Activated T-helper 1 cell treated with anti-CD3 and anti-CD28 coated beads, Interleukin-12 subunit alpha, Interleukin-12 subunit beta, Interleukin-2, Interleukin-4 antibody, amounts not matched to agents 30 ng/mL and 10 ng/mL and 1 ng/mL, durations not matched to agents 14 hours and 24 hours and 36 hours (primary cell): ENCODE measurements around the gene HERC2. TPM values are rescaled to one million over a fixed set of nuclear protein-coding genes. Genes with fewer than 3 reads are reported as not detected.
"Not testable (repeated sequence)": the region's sequence is repeated elsewhere in the genome, so short reads cannot be mapped to it uniquely, and the experiment has no call there.

Experiments used
- DNase-seq: peaks from one replicate; pipeline ENCODE4 v3.0.0; 2021; ENCODE audit warnings: low spot score
- H3K27ac Mint-ChIP-seq: one replicate; pipeline ENCODE4 v1.8.0; 2021; ENCODE audit warnings: mild to moderate bottlenecking, mixed read lengths
- H3K27me3 Mint-ChIP-seq: one replicate; pipeline ENCODE4 v1.8.0; 2022; ENCODE audit warnings: mild to moderate bottlenecking, moderate library complexity, mixed read lengths; ENCODE audit not compliant: insufficient read depth
- H3K36me3 Mint-ChIP-seq: one replicate; pipeline ENCODE4 v1.8.0; 2021; ENCODE audit warnings: low read depth, mixed read lengths
- H3K4me1 Mint-ChIP-seq: one replicate; pipeline ENCODE4 v1.8.0; 2021; ENCODE audit warnings: low read depth, mixed read lengths
- H3K4me3 Mint-ChIP-seq: one replicate; pipeline ENCODE4 v1.8.0; 2021; ENCODE audit warnings: mild to moderate bottlenecking, moderate library complexity, mixed read lengths
- H3K9me3 Mint-ChIP-seq: one replicate; pipeline ENCODE4 v1.8.0; 2021; ENCODE audit warnings: mixed read lengths
- intact Hi-C: fragments of 100-400 bp; cut with micrococcal nuclease; formaldehyde crosslinking; loops from one replicate; pipeline ENCODE4 v1.15.1; 2024
- total RNA-seq: library from RNA; stranded (reverse); gene quantifications from 2 replicates; pipeline ENCODE4 v1.2.3, GENCODE V29; 2022

HERC2 gene
- total RNA-seq, 1 donor from 2014 or later: 41.3 TPM

GRCh38 chr15:28182216-28182615, 139.8 kb downstream of the HERC2 start:
- intact Hi-C loops: no loop called here
- H3K36me3 Mint-ChIP-seq: peaks cover 4% of the 10 kb centered on the region

GRCh38 chr15:28181366-28181765, 140.6 kb downstream of the HERC2 start:
- Mint-ChIP-seq H3K4me1 (no peaks in the 10 kb centered on the region), H3K9me3 (no peaks in the 10 kb centered on the region), H3K27me3 (no peaks in the 10 kb centered on the region), H3K4me3 (no peak overlapping the region), H3K27ac (no peak overlapping the region), H3K36me3 (peaks cover 7% of the 10 kb centered on the region)
- intact Hi-C loops: no loop called here
- no peak for DNase-seq

More at GRCh38 chr15:28182216-28182615, 139.8 kb downstream of the HERC2 start:
- no peak overlapping the region for H3K4me3 Mint-ChIP-seq
- DNase-seq: no peak
- no peaks in the 10 kb centered on the region for H3K27me3 Mint-ChIP-seq
- no peak overlapping the region for H3K27ac Mint-ChIP-seq
- H3K9me3 Mint-ChIP-seq: no peaks in the 10 kb centered on the region
- no peaks in the 10 kb centered on the region for H3K4me1 Mint-ChIP-seq

GRCh38 chr15:28179270-28179669, 142.7 kb downstream of the HERC2 start:
- H3K36me3 Mint-ChIP-seq: peaks cover 7% of the 10 kb centered on the region
- H3K4me3 Mint-ChIP-seq: no peak overlapping the region
- H3K9me3 Mint-ChIP-seq: no peaks in the 10 kb centered on the region
- no peak overlapping the region for H3K27ac Mint-ChIP-seq
- H3K27me3 Mint-ChIP-seq: no peaks in the 10 kb centered on the region
- no peak for DNase-seq
- H3K4me1 Mint-ChIP-seq: no peaks in the 10 kb centered on the region
- intact Hi-C loops: no loop called here

- Mint-ChIP-seq H3K4me3 (no peak overlapping the region), H3K27me3 (no peaks in the 10 kb centered on the region), H3K4me1 (no peaks in the 10 kb centered on the region), H3K27ac (no peak overlapping the region), H3K36me3 (peaks cover 7% of the 10 kb centered on the region), H3K9me3 (no peaks in the 10 kb centered on the region)
- intact Hi-C loops: no loop called here
- no peak for DNase-seq
These were observed 143.3 kb downstream of the HERC2 start for GRCh38 chr15:28178727-28179126.

GRCh38 chr15:28178290-28178689, 143.7 kb downstream of the HERC2 start:
- no peaks in the 10 kb centered on the region for H3K9me3 Mint-ChIP-seq
- peaks cover 9% of the 10 kb centered on the region for H3K36me3 Mint-ChIP-seq
- no peak overlapping the region for H3K27ac Mint-ChIP-seq
- H3K4me3 Mint-ChIP-seq: no peak overlapping the region
- no peaks in the 10 kb centered on the region for H3K27me3 Mint-ChIP-seq
- DNase-seq: no peak
- H3K4me1 Mint-ChIP-seq: no peaks in the 10 kb centered on the region
- intact Hi-C loops: no loop called here

GRCh38 chr15:28169366-28169765, 152.6 kb downstream of the HERC2 start:
- H3K27ac Mint-ChIP-seq: no peak overlapping the region
- no peak for DNase-seq
- no peak overlapping the region for H3K4me3 Mint-ChIP-seq
- no peaks in the 10 kb centered on the region for H3K4me1 Mint-ChIP-seq
- intact Hi-C loops: no loop called here
- peaks cover 32% of the 10 kb centered on the region for H3K36me3 Mint-ChIP-seq
- H3K27me3 Mint-ChIP-seq: no peaks in the 10 kb centered on the region
- H3K9me3 Mint-ChIP-seq: no peaks in the 10 kb centered on the region

GRCh38 chr15:28168405-28169121, 153.4 kb downstream of the HERC2 start:
- intact Hi-C loops, H3K27me3 Mint-ChIP-seq, H3K9me3 Mint-ChIP-seq, H3K27ac Mint-ChIP-seq, H3K4me3 Mint-ChIP-seq, DNase-seq, H3K4me1 Mint-ChIP-seq: not testable (repeated sequence)
- peaks cover 30% of the 10 kb centered on the region for H3K36me3 Mint-ChIP-seq

GRCh38 chr15:28167042-28167441, 154.9 kb downstream of the HERC2 start:
- Mint-ChIP-seq H3K4me1 (no peaks in the 10 kb centered on the region), H3K9me3 (no peaks in the 10 kb centered on the region), H3K36me3 (peaks cover 30% of the 10 kb centered on the region), H3K27ac (no peak overlapping the region), H3K27me3 (no peaks in the 10 kb centered on the region), H3K4me3 (no peak overlapping the region)
- intact Hi-C loops: no loop called here
- no peak for DNase-seq

- intact Hi-C loops: no loop called here
- Mint-ChIP-seq H3K4me1 (no peaks in the 10 kb centered on the region), H3K9me3 (no peaks in the 10 kb centered on the region), H3K36me3 (peaks cover 31% of the 10 kb centered on the region), H3K27ac (no peak overlapping the region), H3K4me3 (no peak overlapping the region), H3K27me3 (no peaks in the 10 kb centered on the region)
- DNase-seq: no peak
These were observed 156.2 kb downstream of the HERC2 start for GRCh38 chr15:28165791-28166190.

- Mint-ChIP-seq H3K36me3 (peaks cover 30% of the 10 kb centered on the region), H3K27me3 (no peaks in the 10 kb centered on the region), H3K4me3 (no peak overlapping the region), H3K9me3 (no peaks in the 10 kb centered on the region), H3K4me1 (no peaks in the 10 kb centered on the region), H3K27ac (no peak overlapping the region)
- intact Hi-C loops: no loop called here
- no peak for DNase-seq
These were observed 157.1 kb downstream of the HERC2 start for GRCh38 chr15:28164876-28165275.

GRCh38 chr15:28154283-28154682, 167.7 kb downstream of the HERC2 start:
- Mint-ChIP-seq H3K27me3 (no peaks in the 10 kb centered on the region), H3K4me1 (no peaks in the 10 kb centered on the region), H3K9me3 (no peaks in the 10 kb centered on the region), H3K27ac (no peak overlapping the region), H3K36me3 (peaks cover 9% of the 10 kb centered on the region), H3K4me3 (no peak overlapping the region)
- no peak for DNase-seq
- intact Hi-C loops: no loop called here

- intact Hi-C loops: no loop called here
- Mint-ChIP-seq H3K4me3 (no peak overlapping the region), H3K27me3 (no peaks in the 10 kb centered on the region), H3K9me3 (no peaks in the 10 kb centered on the region), H3K36me3 (peaks cover 9% of the 10 kb centered on the region), H3K4me1 (no peaks in the 10 kb centered on the region), H3K27ac (no peak overlapping the region)
- DNase-seq: no peak
These were observed 168.4 kb downstream of the HERC2 start for GRCh38 chr15:28153492-28154119.

GRCh38 chr15:28152538-28152923, 169.4 kb downstream of the HERC2 start:
- H3K27me3 Mint-ChIP-seq, H3K36me3 Mint-ChIP-seq, H3K4me1 Mint-ChIP-seq, DNase-seq, H3K27ac Mint-ChIP-seq, H3K9me3 Mint-ChIP-seq, intact Hi-C loops, H3K4me3 Mint-ChIP-seq: not testable (repeated sequence)
